ENCODE data around the gene PRR5L.
A peak's percentile ranks its signal among the peaks of the same experiment; 100 is the strongest.
"Not testable (repeated sequence)": the region's sequence is repeated elsewhere in the genome, so short reads cannot be mapped to it uniquely, and the experiment has no call there.

The PRR5L gene

GRCh38 chr11:36469881-36470802, 174.1 kb downstream of the PRR5L start:
- no peak for DNase-seq

- DNase-seq, result no peak
These were observed 175.5 kb downstream of the PRR5L start for GRCh38 chr11:36471577-36471976.

- DNase-seq, result no peak
These were observed 179.1 kb downstream of the PRR5L start for GRCh38 chr11:36475192-36475591.

GRCh38 chr11:36478700-36479329, 182.7 kb downstream of the PRR5L start:
- DNase-seq, result peak; percentile 89

GRCh38 chr11:36480833-36481232, 184.7 kb downstream of the PRR5L start:
- no peak for DNase-seq

- DNase-seq, result not testable (repeated sequence)
These were observed 187.0 kb downstream of the PRR5L start for GRCh38 chr11:36483042-36483441.

GRCh38 chr11:36485298-36486002, 189.4 kb downstream of the PRR5L start:
- DNase-seq, result no peak

- DNase-seq, result no peak
These were observed 191.5 kb downstream of the PRR5L start for GRCh38 chr11:36487619-36488018.

GRCh38 chr11:36488096-36488495, 192.0 kb downstream of the PRR5L start:
- DNase-seq, result no peak

GRCh38 chr11:36490026-36490806, 194.1 kb downstream of the PRR5L start:
- DNase-seq, result no peak

GRCh38 chr11:36492724-36493304, 196.7 kb downstream of the PRR5L start:
- DNase-seq, result peak; percentile 46

GRCh38 chr11:36493332-36493731, 197.2 kb downstream of the PRR5L start:
- DNase-seq, result no peak

GRCh38 chr11:36498721-36499120, 202.6 kb downstream of the PRR5L start:
- DNase-seq, result no peak

- DNase-seq, result no peak
These were observed 203.2 kb downstream of the PRR5L start for GRCh38 chr11:36499315-36499714.

GRCh38 chr11:36500315-36500721, 204.2 kb downstream of the PRR5L start:
- DNase-seq, result no peak

- DNase-seq, result no peak
These were observed 205.1 kb downstream of the PRR5L start for GRCh38 chr11:36501236-36501635.

- no peak for DNase-seq
These were observed 211.9 kb downstream of the PRR5L start for GRCh38 chr11:36507824-36508489.

GRCh38 chr11:36508743-36509142, 212.7 kb downstream of the PRR5L start:
- DNase-seq, result no peak

GRCh38 chr11:36509201-36509639, 213.1 kb downstream of the PRR5L start:
- peak; percentile 64 for DNase-seq

- DNase-seq, result peak; percentile 92
These were observed 213.9 kb downstream of the PRR5L start, which contains the start of gene TRAF6 for GRCh38 chr11:36509694-36510593. Gene TRAF6 (minus strand): TSS chr11:36510272. CDS start chr11:36501515, 8,757 bp downstream.

- no peak for DNase-seq
These were observed 214.5 kb downstream of the PRR5L start for GRCh38 chr11:36510594-36510942.

All from NCI-H2171 (cell line).